Endothelial cell of umbilical vein (primary cell): ENCODE results near the gene KLF16. TPM values are rescaled to one million over a fixed set of nuclear protein-coding genes. Genes with fewer than 3 reads are reported as not detected.

Experiments used
- BruUV-seq: library from RNA; stranded (reverse); fragments of 400-500 nt; replicated peaks from 2 replicates; lab custom pipeline; 2021; lab: Mats Ljungman, UMichigan
- CTCF ChIA-PET: fragments of 300-600, 350-600 bp; sonication (Branson Sonifier 250); formaldehyde crosslinking; loops from one replicate; lab custom pipeline; 2021; ENCODE audit warnings: antibody characterized with exemption, inconsistent platforms; lab: Charles Lee
- POLR2A ChIA-PET: fragments of 300-600, 350-600 bp; sonication (Branson Sonifier 250); formaldehyde crosslinking; loops from one replicate; lab custom pipeline; 2021; ENCODE audit warnings: antibody characterized with exemption, inconsistent platforms; lab: Charles Lee
- DNase-seq: peaks from one replicate; pipeline ENCODE4 v3.0.0-alpha.2; 2011; ENCODE audit warnings: low read depth, low spot score
- FAIRE-seq: peaks from 2 replicates; lab custom pipeline; 2011; peaks lifted over from hg19 to GRCh38; lab: Jason Lieb, UNC
- H2AFZ ChIP-seq: 2 replicates; pipeline ENCODE4 v1.6.0; 2012; ENCODE audit warnings: low read depth, low read length, control low read depth, inconsistent platforms
- H3K27ac ChIP-seq: 2 replicates; pipeline ENCODE4 v1.5.1; 2011; ENCODE audit warnings: low read depth, mild to moderate bottlenecking, control low read depth, low read length, moderate library complexity; ENCODE audit not compliant: insufficient read depth
- H3K27me3 ChIP-seq, 2 experiments: 2 replicates each; pipeline versions ENCODE4 v1.6.0 to v1.6.1; 2011; ENCODE audit warnings: low read length in 2 of 2, mixed read lengths in 1 of 2; ENCODE audit not compliant: control insufficient read depth in 2 of 2, insufficient read depth in 2 of 2
- H3K36me3 ChIP-seq, 2 experiments: 2 replicates in 1 of 2; 3 replicates in 1 of 2; pipeline ENCODE4 v1.5.1; 2011; ENCODE audit warnings: low read length in 2 of 2, mild to moderate bottlenecking in 1 of 2, moderate library complexity in 1 of 2; ENCODE audit not compliant: control insufficient read depth in 2 of 2, insufficient read depth in 2 of 2; ENCODE audit errors: extremely low read depth in 1 of 2
- H3K4me1 ChIP-seq: 3 replicates; pipeline ENCODE4 v1.5.1; 2011; ENCODE audit warnings: mild to moderate bottlenecking, low read length; ENCODE audit not compliant: control insufficient read depth, insufficient read depth; ENCODE audit errors: extremely low read depth
- H3K4me2 ChIP-seq: 2 replicates; pipeline ENCODE4 v1.6.1; 2011; ENCODE audit warnings: low read length, control low read depth, mixed read lengths; ENCODE audit not compliant: insufficient read depth
- H3K4me3 ChIP-seq, 3 experiments: fragments of 200-600 bp in 1 of 3; sonication (generic), shearing (Covaris generic) in 1 of 3; replicated peaks in 1 of 3; 2 replicates each; pipeline ENCODE4 v1.5.1; 2011 to 2016; ENCODE audit warnings: control low read depth in 3 of 3, low read length in 3 of 3, mild to moderate bottlenecking in 2 of 3, inconsistent platforms in 1 of 3, low read depth in 1 of 3, moderate library complexity in 1 of 3; ENCODE audit not compliant: insufficient read depth in 1 of 3
- H3K79me2 ChIP-seq: 2 replicates; pipeline ENCODE4 v1.6.0; 2012; ENCODE audit warnings: low read length, inconsistent platforms; ENCODE audit not compliant: control insufficient read depth, insufficient read depth
- H3K9ac ChIP-seq: replicated peaks from 2 replicates; pipeline ENCODE3; 2011; ENCODE audit warnings: low read length, control low read depth; ENCODE audit not compliant: insufficient read depth; ENCODE audit errors: extremely low read depth
- H3K9me1 ChIP-seq: replicated peaks from 3 replicates; pipeline ENCODE4 v1.6.0; 2011; ENCODE audit warnings: mild to moderate bottlenecking, low read length; ENCODE audit not compliant: control insufficient read depth, insufficient read depth; ENCODE audit errors: extremely low read depth
- H3K9me3 ChIP-seq: replicated peaks from 2 replicates; pipeline ENCODE4 v1.5.1; 2012; ENCODE audit warnings: low read length, inconsistent platforms; ENCODE audit not compliant: control insufficient read depth, insufficient read depth
- H4K20me1 ChIP-seq: replicated peaks from 2 replicates; pipeline ENCODE3; 2011; ENCODE audit warnings: mild to moderate bottlenecking, low read length; ENCODE audit not compliant: control insufficient read depth, insufficient read depth; ENCODE audit errors: extremely low read depth
- CTCF ChIP-seq, 2 donors: IDR thresholded peaks; 1 replicate in 1 of 2; 2 replicates in 1 of 2; pipeline ENCODE4 v1.5.1; 2011; ENCODE audit warnings: low read length in 2 of 2, mild to moderate bottlenecking in 2 of 2, moderate library complexity in 2 of 2, control low read depth in 1 of 2, inconsistent platforms in 1 of 2, low read depth in 1 of 2; ENCODE audit not compliant: insufficient read depth in 1 of 2; ENCODE audit errors: extremely low read depth in 1 of 2
- EZH2 ChIP-seq: IDR thresholded peaks from 2 replicates; pipeline ENCODE4 v1.6.1; 2012; ENCODE audit warnings: borderline replicate concordance, low read depth, mild to moderate bottlenecking, moderate library complexity, low read length, inconsistent platforms; ENCODE audit not compliant: severe bottlenecking
- FOS ChIP-seq: IDR thresholded peaks from 2 replicates; pipeline ENCODE4 v1.6.1; 2011; ENCODE audit warnings: mild to moderate bottlenecking, low read length, moderate library complexity, borderline replicate concordance; ENCODE audit not compliant: insufficient read depth
- GATA2 ChIP-seq: IDR thresholded peaks from 2 replicates; pipeline ENCODE4 v1.7.0; 2011; ENCODE audit warnings: low read depth, mild to moderate bottlenecking, moderate library complexity, mixed read lengths, low read length; ENCODE audit not compliant: insufficient read length, insufficient read depth
- JUN ChIP-seq: IDR thresholded peaks from 2 replicates; pipeline ENCODE4 v1.6.1; 2011; ENCODE audit warnings: borderline replicate concordance, low read depth; ENCODE audit not compliant: insufficient read length, insufficient read depth
- MAX ChIP-seq: IDR thresholded peaks from 2 replicates; pipeline ENCODE4 v1.6.1; 2011; ENCODE audit not compliant: insufficient read depth, insufficient read length
- MYC ChIP-seq: IDR thresholded peaks from one replicate; pipeline ENCODE4 v1.6.1; 2011; ENCODE audit warnings: mild to moderate bottlenecking, low read depth, low read length
- POLR2A ChIP-seq: IDR thresholded peaks from 2 replicates; pipeline ENCODE4 v1.6.1; 2012; ENCODE audit warnings: low read depth, mild to moderate bottlenecking, control low read depth, low read length
- POLR2AphosphoS5 ChIP-seq: IDR thresholded peaks from 2 replicates; pipeline ENCODE4 v1.6.1; 2012; ENCODE audit warnings: low read depth, mild to moderate bottlenecking, control low read depth, low read length, moderate library complexity; ENCODE audit not compliant: insufficient read depth
- dilution Hi-C: fragments of 300-500 bp; cut with MboI; formaldehyde crosslinking; loops from one replicate; pipeline ENCODE4 v1.15.0; 2019; ENCODE audit warnings: low sequenced_read_pairs; ENCODE audit not compliant: extremely low pct_ligation_motif_present
- intact Hi-C: fragments of 100-400 bp; cut with micrococcal nuclease; formaldehyde crosslinking; loops from one replicate; pipeline ENCODE4 v1.10.0; 2022
- polyA plus RNA-seq, 4 experiments: library from polyadenylated mRNA; depleted of rRNA in 3 of 4; stranded (reverse) in 3 of 4; unstranded in 1 of 4; fragments of >200 nt; gene quantifications; 2 replicates each; pipeline versions ENCODE4 v1.2.1 to v1.2.3, GENCODE V29; 2011 to 2012; ENCODE audit warnings: missing spikeins in 1 of 4
- total RNA-seq: library from RNA; stranded (reverse); gene quantifications from 2 replicates; pipeline ENCODE4 v1.2.3, GENCODE V29; 2021

Gene KLF16
- total and polyA plus RNA-seq, 2 donors (not counting 3 experiments of a cell fraction or from before 2014, with no cell fraction given), result 11.6 to 36.6 TPM

GRCh38 chr19:1866693-1867348 lies 3.4 kb upstream of the KLF16 start:
- intact Hi-C loops, result no loop called here
- Histone ChIP-seq H3K9me1 (no peaks in the 10 kb centered on the region), H3K9me3 (no peaks in the 10 kb centered on the region), H2AFZ (no peak overlapping the region), H3K9ac (no peak overlapping the region), H3K4me2 (no peak overlapping the region), H4K20me1 (no peaks in the 10 kb centered on the region), H3K27me3 (no peaks in the 10 kb centered on the region), H3K4me1 (peaks cover 3% of the 10 kb centered on the region), H3K27ac (no peak overlapping the region), H3K4me3 (no peak overlapping the region), H3K36me3 (peaks cover 0 to 4% of the 10 kb centered on the region in 2 experiments), H3K79me2 (peaks cover 13% of the 10 kb centered on the region)
- FAIRE-seq (no peak), DNase-seq (no peak)
- no TSS peak for BruUV-seq
- ChIA-PET CTCF (interaction anchor here (0.9 to 3.2 kb wide), 4 partner anchors 9 to 21 kb away, joined by 3 to 44 read pairs (median 4); no protein-coding TSS in a partner anchor), POLR2A (no interaction called here)
- TF ChIP-seq GATA2, result no peak
- TF ChIP-seq MYC, result no peak
- TF ChIP-seq POLR2AphosphoS5, result no peak
- TF ChIP-seq MAX, result no peak
- TF ChIP-seq CTCF (IDR thresholded peaks at IDR 0.05; ENCODE audit: extremely low read depth in 1 of 2, insufficient read depth in 1 of 2, low read depth in 1 of 2, low read length in 2 of 2), result no peak
- no peak for TF ChIP-seq POLR2A
- TF ChIP-seq FOS, result no peak
- TF ChIP-seq EZH2, result no peak
- no peak for TF ChIP-seq JUN
- dilution Hi-C loops, result no loop called here
